HEK293T (cell line): ENCODE results near the gene VAV3.
"Not testable (repeated sequence)": the region's sequence is repeated elsewhere in the genome, so short reads cannot be mapped to it uniquely, and the experiment has no call there.

Experiments used
- CTCF ChIA-PET: fragments of 350-600 bp; formaldehyde crosslinking; extraction: SDS; loops from one replicate; lab custom pipeline; 2021; ENCODE audit warnings: antibody characterized with exemption, inconsistent platforms; lab: Yijun Ruan, JAX
- POLR2A ChIA-PET: fragments of 350-600 bp; formaldehyde crosslinking; extraction: SDS; loops from one replicate; lab custom pipeline; 2020; ENCODE audit warnings: antibody characterized with exemption, inconsistent platforms; lab: Yijun Ruan, JAX
- DNase-seq: peaks from one replicate; pipeline ENCODE4 v3.0.0; 2012; ENCODE audit warnings: mixed read lengths; ENCODE audit errors: extremely low spot score
- ARNT ChIP-seq: fragments of 450-650 bp; IDR thresholded peaks from 2 replicates; pipeline ENCODE4 v1.6.1; 2017; ENCODE audit warnings: mild to moderate bottlenecking
- BHLHE40 ChIP-seq: fragments of 450-650 bp; IDR thresholded peaks from 2 replicates; pipeline ENCODE4 v1.6.1; 2016; ENCODE audit warnings: mild to moderate bottlenecking, moderate library complexity, borderline replicate concordance
- CTBP1 ChIP-seq: fragments of 450-650 bp; IDR thresholded peaks from 2 replicates; pipeline ENCODE4 v1.6.1; 2016; ENCODE audit warnings: borderline replicate concordance
- ELF4 ChIP-seq: fragments of 450-650 bp; IDR thresholded peaks from 2 replicates; pipeline ENCODE4 v1.6.1; 2017; ENCODE audit warnings: antibody characterized with exemption
- FOXA1 ChIP-seq: fragments of 450-650 bp; IDR thresholded peaks from 2 replicates; pipeline ENCODE4 v1.6.1; 2016; ENCODE audit warnings: mild to moderate bottlenecking
- FOXK2 ChIP-seq: fragments of 450-650 bp; IDR thresholded peaks from 2 replicates; pipeline ENCODE4 v1.6.1; 2016; ENCODE audit warnings: mild to moderate bottlenecking
- FOXM1 ChIP-seq: fragments of 450-650 bp; IDR thresholded peaks from 2 replicates; pipeline ENCODE4 v1.6.1; 2017; ENCODE audit warnings: mild to moderate bottlenecking, borderline replicate concordance
- HDGF ChIP-seq: fragments of 450-650 bp; IDR thresholded peaks from 2 replicates; pipeline ENCODE4 v1.6.1; 2017; ENCODE audit warnings: antibody characterized with exemption, borderline replicate concordance
- L3MBTL2 ChIP-seq: fragments of 450-650 bp; conservative IDR thresholded peaks from 2 replicates; pipeline ENCODE4 v1.6.1; 2016; ENCODE audit warnings: mild to moderate bottlenecking
- LEF1 ChIP-seq: fragments of 450-650 bp; IDR thresholded peaks from 2 replicates; pipeline ENCODE4 v1.6.1; 2017; ENCODE audit warnings: mild to moderate bottlenecking, borderline replicate concordance
- NFRKB ChIP-seq: fragments of 450-650 bp; IDR thresholded peaks from 2 replicates; pipeline ENCODE4 v1.6.1; 2016; ENCODE audit warnings: mild to moderate bottlenecking, moderate library complexity
- SP1 ChIP-seq: fragments of 450-650 bp; IDR thresholded peaks from 2 replicates; pipeline ENCODE4 v1.6.1; 2017
- SUZ12 ChIP-seq: fragments of 450-650 bp; IDR thresholded peaks from 2 replicates; pipeline ENCODE4 v1.6.1; 2016; ENCODE audit warnings: mild to moderate bottlenecking
- TARDBP ChIP-seq: fragments of 450-650 bp; IDR thresholded peaks from 2 replicates; pipeline ENCODE4 v1.6.1; 2016
- ZNF384 ChIP-seq: fragments of 450-650 bp; IDR thresholded peaks from 2 replicates; pipeline ENCODE4 v1.6.1; 2016
- TF ChIP-seq, protein P1 (sequence below): fragments of 450-650 bp; IDR thresholded peaks from 2 replicates; pipeline ENCODE4 v1.6.1; 2016

Gene VAV3

GRCh38 chr1:107899655-107900054 lies 65.3 kb downstream of the VAV3 start:
- POLR2A ChIA-PET = no interaction called here
- CTCF ChIA-PET = no interaction called here
- no peak for DNase-seq

DNA sequence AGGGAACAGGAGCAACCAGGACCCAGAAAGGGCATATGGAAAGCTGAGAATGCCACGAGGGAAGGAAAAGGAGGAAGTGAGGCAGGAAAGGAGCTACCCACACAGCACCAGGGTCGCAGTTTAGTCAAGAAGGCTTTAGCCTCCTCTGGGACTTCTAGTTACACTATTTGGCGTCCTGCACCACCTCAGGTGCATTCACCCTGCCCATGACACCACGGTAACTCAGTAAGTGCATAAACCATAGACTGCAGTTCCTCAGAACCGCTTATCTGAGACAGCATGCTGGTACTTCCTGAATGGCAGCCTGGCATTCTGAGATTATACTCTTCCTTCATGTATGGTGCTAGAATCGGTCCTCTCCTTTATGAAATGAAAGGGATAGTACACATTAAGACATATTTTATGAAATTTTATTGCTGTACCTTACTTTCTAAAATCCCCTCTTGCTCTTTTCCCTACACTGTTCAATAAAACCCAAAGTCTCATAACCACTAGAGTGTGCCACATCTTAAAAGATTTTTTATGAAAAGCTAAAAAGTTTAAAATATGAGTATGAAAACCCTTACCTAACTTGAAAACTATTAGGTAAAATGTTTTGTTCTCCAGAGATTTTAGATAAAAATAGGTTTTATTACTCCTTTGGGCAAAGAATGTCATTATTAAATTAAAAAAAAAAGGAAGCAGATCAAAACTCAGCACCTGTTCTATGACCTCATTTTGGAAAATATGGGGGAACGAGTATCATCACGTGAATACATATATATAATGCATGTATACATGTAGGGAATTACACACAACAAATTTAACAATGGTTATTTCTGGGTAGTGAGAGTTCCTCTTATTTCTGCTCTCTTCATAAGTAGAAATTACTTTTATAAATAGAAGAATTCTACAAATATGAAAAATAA lies 67.3 kb downstream of the VAV3 start:
- no peak for TF ChIP-seq L3MBTL2
- TF ChIP-seq FOXK2 = no peak
- POLR2A ChIA-PET = no interaction called here
- CTCF ChIA-PET = interaction anchor here (0.7 to 1.4 kb wide), 3 partner anchors 15 to 228 kb away, joined by 3 to 4 read pairs (median 3); no protein-coding TSS in a partner anchor

More at GRCh38 chr1:107899655-107900054, 65.3 kb downstream of the VAV3 start:
- TF ChIP-seq LEF1 (no peak), BHLHE40 (no peak), HDGF (no peak), CTBP1 (no peak), TARDBP (no peak), L3MBTL2 (no peak), SUZ12 (no peak), FOXK2 (no peak)

GRCh38 chr1:107896936-107897335 lies 68.0 kb downstream of the VAV3 start:
- CTCF ChIA-PET = interaction anchor here (1.0 to 1.4 kb wide), 2 partner anchors 15 to 229 kb away, joined by 3 to 4 read pairs; no protein-coding TSS in a partner anchor
- TF ChIP-seq HDGF (no peak), LEF1 (no peak)
- no peak for DNase-seq
- POLR2A ChIA-PET = no interaction called here

More for the DNA sequence above, 67.3 kb downstream of the VAV3 start:
- no peak for DNase-seq

DNA sequence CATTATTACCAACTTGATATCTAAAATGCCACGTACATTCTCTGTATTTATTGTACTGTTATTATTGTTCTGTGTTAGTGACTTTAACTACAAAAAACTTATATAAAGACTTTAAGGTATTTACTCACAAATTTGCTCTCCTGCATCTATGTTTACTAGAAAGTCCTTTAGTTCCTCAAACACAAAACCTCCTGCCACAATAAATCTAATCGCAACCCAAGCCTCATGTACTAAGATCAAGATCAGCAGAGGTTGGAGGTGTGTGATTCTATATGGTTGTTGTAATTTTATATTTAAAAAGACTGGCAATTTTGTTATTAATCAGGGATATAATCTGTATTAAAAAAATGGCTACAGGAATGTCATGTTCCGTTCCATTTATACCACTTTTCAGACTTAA lies 68.6 kb downstream of the VAV3 start:
- CTCF ChIA-PET = no interaction called here
- DNase-seq = no peak
- POLR2A ChIA-PET = no interaction called here
- no peak for TF ChIP-seq SP1
- TF ChIP-seq HDGF = no peak
- TF ChIP-seq NFRKB = no peak
- no peak for TF ChIP-seq SUZ12
- no peak for TF ChIP-seq LEF1
- TF ChIP-seq, protein P1, sequence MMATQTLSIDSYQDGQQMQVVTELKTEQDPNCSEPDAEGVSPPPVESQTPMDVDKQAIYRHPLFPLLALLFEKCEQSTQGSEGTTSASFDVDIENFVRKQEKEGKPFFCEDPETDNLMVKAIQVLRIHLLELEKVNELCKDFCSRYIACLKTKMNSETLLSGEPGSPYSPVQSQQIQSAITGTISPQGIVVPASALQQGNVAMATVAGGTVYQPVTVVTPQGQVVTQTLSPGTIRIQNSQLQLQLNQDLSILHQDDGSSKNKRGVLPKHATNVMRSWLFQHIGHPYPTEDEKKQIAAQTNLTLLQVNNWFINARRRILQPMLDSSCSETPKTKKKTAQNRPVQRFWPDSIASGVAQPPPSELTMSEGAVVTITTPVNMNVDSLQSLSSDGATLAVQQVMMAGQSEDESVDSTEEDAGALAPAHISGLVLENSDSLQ = no peak

- CTCF ChIA-PET = no interaction called here
- no peak for DNase-seq
- POLR2A ChIA-PET = no interaction called here
- TF ChIP-seq FOXA1 (no peak), L3MBTL2 (no peak), FOXK2 (no peak), SUZ12 (no peak), NFRKB (no peak), CTBP1 (no peak), BHLHE40 (no peak), HDGF (no peak), ZNF384 (no peak), TARDBP (no peak), SP1 (no peak), ARNT (no peak), FOXM1 (no peak), ELF4 (no peak), LEF1 (no peak)
- TF ChIP-seq, protein P1 = no peak
Measured at GRCh38 chr1:107895403-107896191, 69.4 kb downstream of the VAV3 start.

- POLR2A ChIA-PET = no interaction called here
- DNase-seq = no peak
- CTCF ChIA-PET = no interaction called here
- TF ChIP-seq, protein P1 = no peak
- TF ChIP-seq SP1 (no peak), SUZ12 (no peak), NFRKB (no peak), FOXM1 (no peak)
Measured at GRCh38 chr1:107894605-107895004, 70.4 kb downstream of the VAV3 start.

DNA sequence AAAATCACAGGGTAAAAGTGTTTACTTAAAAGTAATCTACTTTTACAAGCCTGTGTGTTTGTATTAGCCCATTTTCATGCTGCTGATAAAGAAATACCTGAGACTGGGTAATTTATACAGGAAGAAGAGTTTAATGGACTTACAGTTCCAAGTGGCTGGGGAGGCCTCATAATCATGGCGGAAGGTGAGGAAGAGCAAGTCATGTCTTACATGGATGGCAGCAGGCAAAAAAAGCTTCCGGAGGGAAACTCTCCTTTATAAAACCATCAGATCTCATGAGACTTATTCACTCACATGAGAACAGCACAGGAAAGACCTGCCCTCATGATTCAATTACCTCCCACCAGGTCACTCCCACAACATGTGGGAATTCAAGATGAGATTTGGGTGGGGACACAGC lies 71.6 kb downstream of the VAV3 start:
- POLR2A ChIA-PET, DNase-seq, CTCF ChIA-PET: not testable (repeated sequence)
